Astrocyte of the spinal cord (primary cell): ENCODE results near the gene FBXO17.
"Not testable (repeated sequence)": the region's sequence is repeated elsewhere in the genome, so short reads cannot be mapped to it uniquely, and the experiment has no call there.

ENCODE experiments used
- DNase-seq: peaks from one replicate; pipeline ENCODE4 v3.0.0; 2011; ENCODE audit warnings: low read depth, low spot score
- H3K4me3 ChIP-seq: 2 replicates; pipeline ENCODE4 v1.5.1; 2011; ENCODE audit warnings: low read depth, mild to moderate bottlenecking, low read length, moderate library complexity
- in situ Hi-C: cut with HindIII; loops from 2 replicates; pipeline ENCODE4 v1.10.0; 2017; ENCODE audit warnings: low sequenced_read_pairs
- TF ChIP-seq, protein P1 (sequence below): IDR thresholded peaks from 2 replicates; pipeline ENCODE4 v1.5.1; 2012; ENCODE audit warnings: low read depth, mild to moderate bottlenecking, low read length, inconsistent platforms

Gene FBXO17

DNA sequence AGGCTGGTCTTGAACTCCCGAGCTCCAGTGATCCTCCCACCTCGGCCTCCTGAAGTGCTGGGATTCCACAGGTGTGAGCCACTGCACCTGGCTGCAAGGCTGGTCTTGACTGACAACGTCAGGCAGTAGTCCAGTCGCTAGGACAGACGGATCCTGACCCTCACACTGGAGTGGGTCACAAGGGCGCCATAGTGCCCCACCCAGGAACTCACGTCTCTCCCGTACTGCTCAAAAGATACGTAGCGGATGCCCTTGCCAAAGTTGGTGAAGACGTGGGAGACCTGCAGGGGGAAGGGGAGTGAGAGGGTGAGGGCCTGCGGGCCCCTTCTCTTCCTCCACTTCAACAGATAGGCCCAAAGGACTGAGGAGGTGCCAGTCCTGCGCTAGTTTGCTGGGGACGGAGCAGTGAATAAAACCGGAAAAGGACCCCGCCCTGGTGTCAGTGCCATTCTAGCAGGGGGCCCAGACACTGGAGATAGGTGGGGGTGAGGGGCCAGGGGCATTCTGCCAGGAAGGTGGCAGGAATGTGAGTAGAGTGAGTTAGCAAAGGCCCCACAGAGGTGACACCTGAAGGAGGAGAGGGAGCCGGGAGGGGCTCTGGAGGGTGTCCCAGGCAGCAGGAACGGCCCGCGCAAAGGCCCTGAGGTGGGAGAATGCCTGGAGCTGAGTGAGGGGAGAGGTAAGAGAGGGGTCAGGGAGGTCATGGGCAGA, 32.9 kb downstream of the FBXO17 start:
- no peak overlapping the region for H3K4me3 ChIP-seq
- DNase-seq: no peak
- TF ChIP-seq, protein P1, sequence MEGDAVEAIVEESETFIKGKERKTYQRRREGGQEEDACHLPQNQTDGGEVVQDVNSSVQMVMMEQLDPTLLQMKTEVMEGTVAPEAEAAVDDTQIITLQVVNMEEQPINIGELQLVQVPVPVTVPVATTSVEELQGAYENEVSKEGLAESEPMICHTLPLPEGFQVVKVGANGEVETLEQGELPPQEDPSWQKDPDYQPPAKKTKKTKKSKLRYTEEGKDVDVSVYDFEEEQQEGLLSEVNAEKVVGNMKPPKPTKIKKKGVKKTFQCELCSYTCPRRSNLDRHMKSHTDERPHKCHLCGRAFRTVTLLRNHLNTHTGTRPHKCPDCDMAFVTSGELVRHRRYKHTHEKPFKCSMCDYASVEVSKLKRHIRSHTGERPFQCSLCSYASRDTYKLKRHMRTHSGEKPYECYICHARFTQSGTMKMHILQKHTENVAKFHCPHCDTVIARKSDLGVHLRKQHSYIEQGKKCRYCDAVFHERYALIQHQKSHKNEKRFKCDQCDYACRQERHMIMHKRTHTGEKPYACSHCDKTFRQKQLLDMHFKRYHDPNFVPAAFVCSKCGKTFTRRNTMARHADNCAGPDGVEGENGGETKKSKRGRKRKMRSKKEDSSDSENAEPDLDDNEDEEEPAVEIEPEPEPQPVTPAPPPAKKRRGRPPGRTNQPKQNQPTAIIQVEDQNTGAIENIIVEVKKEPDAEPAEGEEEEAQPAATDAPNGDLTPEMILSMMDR: no peak
- in situ Hi-C loops: no loop called here

DNA sequence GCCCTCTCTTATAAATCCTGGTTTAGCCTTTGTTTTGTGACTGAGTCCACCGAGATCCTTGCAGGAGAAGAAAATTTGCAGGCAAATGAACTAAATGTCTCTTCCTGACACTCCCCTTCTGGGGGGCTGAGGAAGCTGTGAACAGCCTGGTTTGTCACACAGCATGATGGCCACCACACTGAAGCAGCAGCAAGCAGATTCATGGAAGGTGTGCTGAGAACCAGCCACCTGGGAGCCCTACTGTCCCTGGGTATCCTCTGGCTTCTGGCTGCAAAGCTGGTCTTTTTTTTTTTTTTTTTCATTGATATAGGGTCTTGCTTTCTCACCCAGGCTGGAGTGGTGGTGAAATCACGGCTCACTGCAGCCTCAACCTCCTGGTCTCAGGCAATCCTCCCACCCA, 33.6 kb downstream of the FBXO17 start:
- TF ChIP-seq, protein P1: no peak

DNA sequence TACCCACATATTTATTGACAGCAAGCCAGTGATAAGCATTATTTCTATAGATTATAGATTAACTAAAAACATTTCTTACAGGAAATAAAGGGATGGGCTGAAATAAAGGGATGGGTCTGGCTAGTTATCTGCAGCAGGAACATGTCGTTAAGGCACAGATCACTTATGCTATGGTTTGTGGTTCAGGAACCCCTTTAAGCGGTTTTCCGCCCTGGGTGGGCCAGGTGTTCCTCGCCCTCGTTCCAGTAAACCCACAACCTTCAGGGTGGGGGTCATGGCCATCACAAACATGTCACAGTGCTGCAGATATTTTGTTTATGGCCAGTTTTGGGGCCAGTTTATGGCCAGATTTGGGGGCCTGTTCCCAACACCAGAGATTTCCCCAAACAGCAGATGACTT, 34.1 kb downstream of the FBXO17 start:
- DNase-seq, in situ Hi-C loops, H3K4me3 ChIP-seq: not testable (repeated sequence)

More for the DNA sequence above, 33.6 kb downstream of the FBXO17 start:
- in situ Hi-C loops: no loop called here
- no peak for DNase-seq
- H3K4me3 ChIP-seq: no peak overlapping the region

DNA sequence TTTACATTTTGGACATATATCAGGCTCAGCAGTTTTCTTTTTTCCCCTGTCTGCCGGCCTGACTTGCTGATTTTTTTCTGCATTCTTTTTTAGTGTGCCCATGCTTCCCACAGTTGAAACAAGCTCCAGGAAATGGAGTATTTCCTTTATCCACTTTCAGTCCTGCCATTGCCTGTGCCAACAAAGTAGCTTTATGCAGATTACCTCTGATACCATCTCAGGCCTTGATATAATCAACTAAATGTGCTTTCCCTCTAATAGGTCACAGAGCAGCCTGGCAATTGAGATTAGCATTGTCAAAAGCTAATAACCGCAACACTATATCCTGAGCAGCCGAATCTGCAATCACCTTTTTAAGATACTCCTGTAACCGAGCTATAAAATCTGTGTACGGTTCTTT, 35.6 kb downstream of the FBXO17 start:
- TF ChIP-seq, protein P1: no peak
- H3K4me3 ChIP-seq: no peak overlapping the region
- DNase-seq: no peak
- in situ Hi-C loops: no loop called here

DNA sequence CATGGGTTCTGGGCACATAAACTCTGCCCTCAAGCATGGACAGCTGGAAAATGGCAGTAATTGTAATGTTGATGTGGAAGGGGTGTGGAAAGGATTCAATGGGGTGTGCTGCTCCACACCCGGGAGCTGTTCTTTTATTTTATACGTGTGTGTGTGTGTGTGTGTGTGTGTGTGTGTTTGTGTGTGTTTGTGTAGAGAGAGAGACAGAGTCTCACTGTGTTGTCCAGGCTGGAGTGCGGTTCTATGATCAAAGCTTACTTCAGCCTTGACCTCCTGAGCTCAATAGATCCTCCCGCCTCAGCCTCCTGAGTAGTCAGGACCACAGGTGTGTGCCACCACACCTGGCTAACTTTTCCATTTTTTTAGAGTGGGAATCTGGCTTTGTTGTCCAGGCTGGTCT, 42.0 kb downstream of the FBXO17 start:
- DNase-seq: no peak
- no peak overlapping the region for H3K4me3 ChIP-seq
- in situ Hi-C loops: no loop called here
- TF ChIP-seq, protein P1: no peak

DNA sequence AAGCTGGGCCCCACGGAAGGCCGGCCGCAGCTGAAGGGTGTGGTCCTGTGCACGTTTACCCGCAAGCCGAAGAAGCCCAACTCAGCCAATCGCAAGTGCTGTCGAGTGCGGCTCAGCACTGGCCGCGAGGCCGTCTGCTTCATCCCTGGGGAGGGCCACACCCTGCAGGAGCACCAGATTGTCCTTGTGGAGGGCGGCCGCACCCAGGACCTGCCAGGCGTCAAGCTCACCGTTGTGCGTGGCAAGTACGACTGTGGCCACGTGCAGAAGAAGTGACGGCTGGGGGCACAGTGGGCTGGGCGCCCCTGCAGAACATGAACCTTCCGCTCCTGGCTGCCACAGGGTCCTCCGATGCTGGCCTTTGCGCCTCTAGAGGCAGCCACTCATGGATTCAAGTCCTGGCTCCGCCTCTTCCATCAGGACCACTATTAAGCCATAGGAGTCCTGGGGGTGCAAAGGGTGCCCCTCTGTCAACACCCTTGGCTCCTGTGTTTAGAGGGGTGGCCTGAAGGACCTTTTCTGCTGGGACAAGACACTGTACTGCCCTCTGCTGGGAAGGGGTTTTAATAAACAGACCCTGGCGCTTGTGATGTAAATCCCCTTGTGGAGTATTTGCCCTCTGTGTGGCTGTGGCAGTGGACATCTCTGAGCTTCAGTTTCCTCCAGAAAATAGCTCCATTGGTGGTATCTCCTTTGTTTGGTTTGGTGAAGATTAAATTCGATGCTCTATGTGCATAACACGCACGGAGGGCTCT, 42.9 kb downstream of the FBXO17 start:
- TF ChIP-seq, protein P1: peak; percentile 39
- peak; percentile 32 for DNase-seq
- H3K4me3 ChIP-seq: no peak overlapping the region
- in situ Hi-C loops: no loop called here

DNA sequence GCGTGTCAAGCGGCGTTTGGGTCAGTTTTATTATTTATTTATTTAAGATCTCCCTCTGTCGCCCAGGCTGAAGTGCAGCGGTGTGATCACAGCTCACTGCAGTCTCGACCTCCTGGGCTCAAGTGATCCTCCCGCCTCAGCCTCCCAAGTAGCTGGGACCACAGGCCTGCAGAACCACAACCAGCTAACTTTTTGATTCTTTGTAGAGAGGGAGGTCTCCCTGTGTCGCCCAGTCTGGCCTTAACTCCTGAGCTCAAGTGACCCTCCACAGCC, 44.1 kb downstream of the FBXO17 start:
- no peak for DNase-seq
- TF ChIP-seq, protein P1: no peak
- peak overlapping the region; percentile 95 for H3K4me3 ChIP-seq
- in situ Hi-C loops: no loop called here
